HG02678 (cell line): ENCODE data around the gene TRIP12.
"Not testable (repeated sequence)": the region's sequence is repeated elsewhere in the genome, so short reads cannot be mapped to it uniquely, and the experiment has no call there.

ENCODE experiments used
- ATAC-seq: cut with Tn5 transposase; IDR thresholded peaks from one replicate; pipeline ENCODE4 v1.9.1; 2021; ENCODE audit warnings: mild to moderate bottlenecking, moderate library complexity; ENCODE audit not compliant: unreplicated experiment

The TRIP12 gene

GRCh38 chr2:229921101-229921891 is 513 bp downstream of the TRIP12 start:
- peak; percentile 17 for ATAC-seq

GRCh38 chr2:229920011-229920641 is 1.7 kb downstream of the TRIP12 start:
- no peak for ATAC-seq

GRCh38 chr2:229917793-229918192 is 4.0 kb downstream of the TRIP12 start:
- no peak for ATAC-seq

- no peak for ATAC-seq
These were observed 7.6 kb downstream of the TRIP12 start for GRCh38 chr2:229914171-229914570.

- peak; percentile 72 for ATAC-seq
These were observed 10.9 kb downstream of the TRIP12 start for GRCh38 chr2:229910832-229911412.

GRCh38 chr2:229910147-229910831 is 11.5 kb downstream of the TRIP12 start:
- peak; percentile 5 for ATAC-seq

- no peak for ATAC-seq
These were observed 12.7 kb downstream of the TRIP12 start for GRCh38 chr2:229909090-229909489.

GRCh38 chr2:229905601-229906000 is 16.2 kb downstream of the TRIP12 start:
- no peak for ATAC-seq

GRCh38 chr2:229903037-229903436 is 18.8 kb downstream of the TRIP12 start:
- no peak for ATAC-seq

GRCh38 chr2:229901819-229902218 is 20.0 kb downstream of the TRIP12 start:
- no peak for ATAC-seq

GRCh38 chr2:229900514-229900913 is 21.3 kb downstream of the TRIP12 start:
- ATAC-seq = not testable (repeated sequence)

GRCh38 chr2:229900012-229900411 is 21.8 kb downstream of the TRIP12 start:
- no peak for ATAC-seq

- ATAC-seq = no peak
These were observed 22.2 kb downstream of the TRIP12 start for GRCh38 chr2:229899604-229900003.

- ATAC-seq = no peak
These were observed 25.0 kb downstream of the TRIP12 start for GRCh38 chr2:229896857-229897256.

- ATAC-seq = no peak
These were observed 32.8 kb downstream of the TRIP12 start for GRCh38 chr2:229889023-229889422.

- no peak for ATAC-seq
These were observed 33.8 kb downstream of the TRIP12 start for GRCh38 chr2:229888031-229888430.

GRCh38 chr2:229887441-229887840 is 34.4 kb downstream of the TRIP12 start:
- ATAC-seq = no peak

- peak; percentile 82 for ATAC-seq
These were observed 36.8 kb downstream of the TRIP12 start for GRCh38 chr2:229884775-229885699.

GRCh38 chr2:229882583-229882982 is 39.2 kb downstream of the TRIP12 start:
- no peak for ATAC-seq

- no peak for ATAC-seq
These were observed 40.8 kb downstream of the TRIP12 start for GRCh38 chr2:229880892-229881586.
